ENCODE results near the gene DLGAP1.

Gene DLGAP1

DNA sequence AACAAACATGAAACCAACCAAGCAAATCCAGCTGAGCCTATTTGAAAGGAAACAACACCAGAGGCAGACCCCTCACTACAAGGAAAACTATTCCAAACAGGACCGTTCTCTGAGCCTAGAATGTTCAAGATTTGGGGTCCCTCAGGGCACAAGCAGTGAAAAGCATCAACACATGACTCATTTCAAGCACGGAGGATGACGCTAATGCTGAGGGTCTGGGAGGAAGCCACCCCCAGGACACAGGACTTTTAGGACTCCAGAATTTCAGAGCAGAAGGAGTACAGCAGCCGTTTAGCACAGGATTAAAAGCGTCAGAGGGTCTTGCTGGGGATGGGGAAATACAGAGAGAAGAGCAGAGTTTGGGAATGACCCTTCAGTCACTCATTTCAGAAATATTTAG, 168.9 kb downstream of the DLGAP1 start:
- H3K27me3 Mint-ChIP-seq, result no peaks in the 10 kb centered on the region
- peaks cover 6% of the 10 kb centered on the region for H3K9me3 Mint-ChIP-seq
- H3K4me3 Mint-ChIP-seq, result no peak overlapping the region
- CTCF ChIA-PET, result no interaction called here
- H3K27ac Mint-ChIP-seq, result no peak overlapping the region
- H3K36me3 Mint-ChIP-seq, result no peaks in the 10 kb centered on the region
- DNase-seq, result no peak
- no peaks in the 10 kb centered on the region for H3K4me1 Mint-ChIP-seq

DNA sequence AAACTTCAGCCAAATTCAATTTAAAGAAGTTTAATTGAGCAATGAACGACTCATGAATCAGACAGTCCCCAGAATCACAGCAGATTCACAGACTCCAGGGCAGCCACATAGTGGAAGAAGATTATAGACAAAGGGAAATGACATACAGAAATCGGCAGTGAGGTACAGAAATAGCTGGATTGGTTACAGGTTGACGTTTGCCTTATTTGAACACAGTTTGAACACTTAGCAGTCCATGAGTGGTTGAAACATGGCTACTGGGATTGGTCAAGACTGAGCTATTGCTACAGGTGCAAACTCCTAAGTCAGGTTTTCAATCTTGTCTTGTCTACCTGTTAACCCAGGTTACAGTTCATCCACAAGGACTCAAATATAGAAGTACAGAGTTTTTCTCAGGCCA, 169.6 kb downstream of the DLGAP1 start:
- CTCF ChIA-PET, result no interaction called here
- no peaks in the 10 kb centered on the region for H3K36me3 Mint-ChIP-seq
- no peak overlapping the region for H3K27ac Mint-ChIP-seq
- H3K9me3 Mint-ChIP-seq, result peaks cover 6% of the 10 kb centered on the region
- H3K4me1 Mint-ChIP-seq, result no peaks in the 10 kb centered on the region
- no peak for DNase-seq
- no peak overlapping the region for H3K4me3 Mint-ChIP-seq
- no peaks in the 10 kb centered on the region for H3K27me3 Mint-ChIP-seq

DNA sequence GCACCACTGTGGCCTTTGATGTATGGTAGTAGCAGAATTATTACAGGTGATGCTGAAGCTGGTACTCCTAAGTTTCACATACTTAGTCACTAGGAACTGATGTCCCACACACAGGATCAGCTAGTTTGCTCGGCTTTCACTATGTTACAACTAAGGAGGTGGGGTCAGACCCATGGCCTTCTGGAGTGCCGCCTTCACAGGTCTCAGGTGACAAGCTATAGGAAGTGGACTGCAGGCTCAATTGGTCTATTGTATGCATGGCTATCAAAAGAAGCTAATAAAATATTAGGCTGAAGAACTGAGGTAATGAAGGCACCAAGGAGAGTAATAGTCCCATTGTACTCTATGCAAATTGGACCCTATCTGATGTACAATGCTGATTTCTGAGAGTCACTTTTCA, 170.6 kb downstream of the DLGAP1 start:
- Mint-ChIP-seq H3K4me1 (no peaks in the 10 kb centered on the region), H3K4me3 (no peak overlapping the region), H3K36me3 (no peaks in the 10 kb centered on the region), H3K9me3 (peaks cover 4% of the 10 kb centered on the region), H3K27me3 (no peaks in the 10 kb centered on the region), H3K27ac (no peak overlapping the region)
- no peak for DNase-seq
- CTCF ChIA-PET, result no interaction called here

DNA sequence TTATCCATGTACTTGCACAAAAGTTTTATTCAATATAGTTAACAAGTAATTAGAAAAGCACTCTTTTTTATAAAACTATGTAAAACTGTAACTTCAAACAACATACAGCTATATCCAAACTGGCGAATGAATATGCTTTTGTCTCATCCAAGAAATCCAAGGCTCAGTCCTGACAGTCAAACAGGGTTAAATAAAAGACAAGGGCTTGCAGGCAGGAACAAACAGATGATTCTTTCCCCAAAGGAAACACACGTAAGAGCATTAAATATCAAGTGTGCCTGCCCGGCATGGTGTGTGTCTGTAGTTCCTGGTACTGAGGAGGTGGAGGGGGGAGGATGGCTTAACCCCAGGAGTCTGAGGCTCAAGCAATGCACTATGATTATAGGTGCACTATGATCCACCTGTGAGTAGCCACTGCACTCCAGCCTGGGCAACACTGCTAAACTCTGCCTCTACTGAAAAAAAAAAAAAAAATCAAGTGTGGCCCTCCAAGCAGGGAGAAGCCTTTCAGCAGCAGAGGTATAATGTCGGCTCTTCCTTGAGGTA, 171.3 kb downstream of the DLGAP1 start:
- CTCF ChIA-PET, result no interaction called here
- H3K9me3 Mint-ChIP-seq, result peaks cover 3% of the 10 kb centered on the region
- H3K36me3 Mint-ChIP-seq, result no peaks in the 10 kb centered on the region
- no peaks in the 10 kb centered on the region for H3K4me1 Mint-ChIP-seq
- no peak overlapping the region for H3K4me3 Mint-ChIP-seq
- no peak overlapping the region for H3K27ac Mint-ChIP-seq
- no peak for DNase-seq
- H3K27me3 Mint-ChIP-seq, result no peaks in the 10 kb centered on the region

DNA sequence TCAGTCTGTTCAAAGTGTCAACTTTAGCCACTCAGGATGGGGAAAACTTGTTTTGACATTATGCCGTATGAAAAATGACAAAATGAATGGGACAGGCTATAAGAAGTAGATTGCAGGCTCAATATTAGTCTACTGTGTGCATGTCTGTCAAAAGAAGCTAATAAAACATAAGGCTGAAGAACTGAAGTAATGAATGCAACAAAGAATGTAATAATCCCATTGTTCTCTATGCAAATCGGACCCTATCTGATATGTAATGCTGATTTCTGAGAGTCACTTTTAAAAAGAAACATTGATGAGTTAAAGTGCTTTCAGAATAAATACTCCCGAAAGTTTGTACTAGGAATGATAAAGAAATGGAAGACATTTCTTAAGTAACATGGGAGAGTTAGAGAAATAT, 172.2 kb downstream of the DLGAP1 start:
- Mint-ChIP-seq H3K4me3 (no peak overlapping the region), H3K27ac (no peak overlapping the region), H3K27me3 (no peaks in the 10 kb centered on the region), H3K4me1 (no peaks in the 10 kb centered on the region), H3K9me3 (peaks cover 3% of the 10 kb centered on the region), H3K36me3 (no peaks in the 10 kb centered on the region)
- CTCF ChIA-PET, result no interaction called here
- DNase-seq, result no peak

DNA sequence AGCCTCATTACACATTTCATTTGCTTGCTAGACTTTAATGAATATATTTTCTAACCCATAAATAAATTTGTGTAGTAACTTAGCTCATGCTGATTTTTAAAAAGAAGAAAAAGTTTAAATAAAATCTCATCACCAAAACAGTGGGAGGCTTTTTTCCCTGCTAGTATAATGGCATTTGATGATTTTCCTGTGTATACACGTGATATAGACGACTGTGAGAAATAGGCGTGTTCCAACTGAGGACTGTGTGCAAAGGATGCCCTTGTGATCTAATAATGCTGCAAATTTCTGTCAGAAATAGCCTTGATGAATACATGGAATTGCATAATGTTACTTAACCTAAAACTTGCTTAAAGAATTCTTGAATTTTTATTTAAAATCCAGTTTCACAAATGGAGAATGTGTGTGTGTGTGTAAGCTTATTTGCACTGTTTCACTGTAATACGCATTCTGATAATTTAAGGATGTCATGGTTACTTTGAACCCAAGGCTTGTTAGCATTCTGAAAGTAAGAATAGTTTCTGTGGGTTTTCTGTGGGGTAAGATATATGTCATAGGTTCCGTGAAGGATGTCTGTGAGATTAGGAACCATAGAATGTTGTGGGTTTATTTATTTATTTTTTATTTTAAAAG, 178.0 kb downstream of the DLGAP1 start:
- Mint-ChIP-seq H3K27ac (no peak overlapping the region), H3K4me1 (no peaks in the 10 kb centered on the region), H3K4me3 (no peak overlapping the region), H3K27me3 (no peaks in the 10 kb centered on the region), H3K36me3 (no peaks in the 10 kb centered on the region), H3K9me3 (peaks cover 3% of the 10 kb centered on the region)
- CTCF ChIA-PET, result no interaction called here
- DNase-seq, result no peak

DNA sequence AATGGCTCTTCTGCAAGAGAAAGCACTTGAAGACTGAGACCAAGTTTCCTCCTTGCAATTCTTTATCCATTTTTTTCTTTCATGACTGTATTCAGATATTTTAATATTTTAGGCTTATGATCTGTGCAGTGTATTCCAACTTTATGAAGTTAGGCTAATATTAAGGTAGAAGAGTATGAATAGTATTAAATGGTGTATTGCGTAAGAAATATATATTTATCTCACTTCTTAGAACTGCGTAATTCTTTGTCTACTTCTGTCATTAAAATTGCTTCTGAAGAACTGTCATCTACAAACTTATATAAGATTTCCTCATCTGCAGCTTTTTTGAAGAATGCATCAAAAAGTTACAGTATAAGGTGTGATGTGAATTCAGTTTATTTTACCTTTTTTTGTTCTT, 183.2 kb downstream of the DLGAP1 start:
- H3K27me3 Mint-ChIP-seq, result no peaks in the 10 kb centered on the region

DNA sequence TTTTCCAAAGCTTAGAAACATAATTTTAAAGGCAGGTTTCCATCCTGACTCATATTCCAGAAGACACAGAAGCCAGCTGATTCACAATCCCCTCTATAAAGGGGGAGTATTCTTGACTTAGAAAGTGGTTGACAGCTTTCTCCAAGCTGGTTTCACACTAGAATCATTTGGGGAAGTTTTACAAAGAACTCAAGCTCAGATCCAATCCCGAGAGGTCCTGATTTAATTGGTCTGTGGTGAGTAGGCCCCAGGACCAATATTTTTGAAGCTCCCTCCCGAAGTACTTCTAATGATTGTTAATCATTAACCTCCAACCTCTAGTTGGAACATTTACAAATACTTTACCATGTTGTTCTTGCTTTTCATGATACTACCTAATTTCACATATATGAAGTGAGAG, 184.1 kb downstream of the DLGAP1 start:
- CTCF ChIA-PET, result interaction anchor here (0.6 kb wide), 1 partner anchor 1750 kb away, joined by 3 read pairs; no protein-coding TSS in a partner anchor
- Mint-ChIP-seq H3K36me3 (no peaks in the 10 kb centered on the region), H3K4me3 (no peak overlapping the region), H3K4me1 (no peaks in the 10 kb centered on the region), H3K9me3 (peaks cover 3% of the 10 kb centered on the region), H3K27ac (no peak overlapping the region), H3K27me3 (no peaks in the 10 kb centered on the region)
- no peak for DNase-seq

More for the DNA sequence above, 183.2 kb downstream of the DLGAP1 start:
- Mint-ChIP-seq H3K9me3 (peaks cover 3% of the 10 kb centered on the region), H3K36me3 (no peaks in the 10 kb centered on the region), H3K4me1 (no peaks in the 10 kb centered on the region), H3K4me3 (no peak overlapping the region), H3K27ac (no peak overlapping the region)
- DNase-seq, result no peak
- CTCF ChIA-PET, result no interaction called here

DNA sequence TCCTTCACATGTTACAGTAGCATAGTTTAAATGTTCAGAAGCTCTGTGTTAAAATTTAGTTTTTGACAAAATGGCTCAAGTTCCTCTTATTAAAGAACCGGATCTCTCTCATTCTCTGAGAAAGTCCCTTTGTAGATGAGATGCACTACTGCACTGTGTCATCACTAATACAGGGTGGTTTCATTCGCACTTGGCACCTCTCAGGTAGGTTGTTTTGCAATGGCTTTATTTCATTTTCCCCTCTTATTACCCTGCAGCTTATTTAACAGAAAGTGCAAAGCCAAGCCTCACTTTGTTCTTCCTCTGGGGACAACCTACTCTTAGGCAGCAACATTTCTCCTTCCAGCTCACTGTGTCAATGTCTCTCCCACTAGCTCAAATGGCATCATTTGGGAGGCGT, 185.1 kb downstream of the DLGAP1 start:
- no peaks in the 10 kb centered on the region for H3K36me3 Mint-ChIP-seq
- DNase-seq, result no peak
- no peak overlapping the region for H3K4me3 Mint-ChIP-seq
- no peaks in the 10 kb centered on the region for H3K27me3 Mint-ChIP-seq
- no peak overlapping the region for H3K27ac Mint-ChIP-seq
- peaks cover 3% of the 10 kb centered on the region for H3K9me3 Mint-ChIP-seq
- no peaks in the 10 kb centered on the region for H3K4me1 Mint-ChIP-seq
- CTCF ChIA-PET, result interaction anchor here (0.7 kb wide), 1 partner anchor 164 kb away, joined by 5 read pairs; no protein-coding TSS in a partner anchor

DNA sequence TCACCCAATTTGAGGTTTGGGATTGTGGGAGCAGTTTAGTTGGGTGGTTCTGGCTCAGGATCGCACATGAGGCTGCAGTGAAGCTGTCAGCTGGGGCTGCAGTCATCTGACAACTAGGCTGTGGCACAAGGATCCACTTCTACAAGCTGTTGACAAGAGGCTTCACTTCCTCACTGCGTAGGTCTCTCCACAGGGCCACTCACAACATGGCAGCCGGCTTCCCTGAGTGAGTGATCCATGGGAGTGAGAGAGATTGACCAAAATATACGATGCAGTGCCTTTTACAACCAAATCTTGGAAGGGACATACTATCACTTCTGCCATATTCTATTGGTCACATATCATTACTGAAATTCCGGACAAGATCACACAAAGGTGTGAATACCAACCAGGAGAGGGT, 187.5 kb downstream of the DLGAP1 start:
- no peak for DNase-seq
- no peak overlapping the region for H3K4me3 Mint-ChIP-seq
- no peaks in the 10 kb centered on the region for H3K27me3 Mint-ChIP-seq
- H3K9me3 Mint-ChIP-seq, result no peaks in the 10 kb centered on the region
- H3K27ac Mint-ChIP-seq, result no peak overlapping the region
- no peaks in the 10 kb centered on the region for H3K36me3 Mint-ChIP-seq
- CTCF ChIA-PET, result no interaction called here
- H3K4me1 Mint-ChIP-seq, result no peaks in the 10 kb centered on the region

DNA sequence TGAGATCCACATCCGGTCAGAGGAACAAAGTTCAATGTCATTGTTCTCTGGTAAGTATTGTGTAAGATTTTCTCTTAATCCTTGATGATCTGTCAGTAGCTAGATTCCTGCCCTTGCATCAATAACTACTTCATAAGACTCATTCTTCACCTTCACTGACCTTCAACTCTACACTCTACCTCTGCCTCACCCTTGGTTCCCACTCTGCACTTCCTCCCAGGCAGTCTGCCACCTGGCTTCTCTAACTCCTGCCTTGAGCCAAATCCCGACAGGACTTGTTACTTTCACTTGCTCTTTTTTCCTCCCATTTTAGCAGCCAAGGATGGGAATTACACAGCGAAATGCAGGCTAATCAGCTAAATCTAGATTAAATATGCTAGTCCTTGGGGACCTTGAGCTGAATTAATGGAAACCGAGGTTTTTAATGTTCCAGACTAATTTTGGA, 190.7 kb downstream of the DLGAP1 start:
- Mint-ChIP-seq H3K4me3 (no peak overlapping the region), H3K27me3 (no peaks in the 10 kb centered on the region), H3K27ac (no peak overlapping the region), H3K4me1 (no peaks in the 10 kb centered on the region), H3K9me3 (no peaks in the 10 kb centered on the region), H3K36me3 (no peaks in the 10 kb centered on the region)
- no peak for DNase-seq
- CTCF ChIA-PET, result no interaction called here

DNA sequence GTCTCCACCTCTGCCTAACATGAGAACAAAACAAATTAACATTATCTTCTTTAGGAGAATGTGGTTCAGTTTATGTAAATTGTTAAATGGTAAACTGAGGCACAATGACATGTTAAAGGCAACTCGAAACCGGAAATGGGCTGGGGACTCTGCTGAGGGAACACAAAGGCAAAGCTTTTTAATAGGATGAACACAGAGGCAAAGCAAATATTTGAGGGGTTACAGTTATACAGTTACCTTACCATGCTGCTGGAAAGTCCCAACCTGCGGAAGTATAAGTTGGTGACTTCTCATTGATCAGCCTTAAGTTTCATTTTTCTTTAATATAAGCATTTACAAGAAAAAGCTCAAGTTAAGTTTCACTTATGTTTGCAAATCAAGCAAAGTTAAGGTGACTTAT, 195.0 kb downstream of the DLGAP1 start:
- CTCF ChIA-PET, result no interaction called here
- H3K27ac Mint-ChIP-seq, result no peak overlapping the region
- no peak overlapping the region for H3K4me3 Mint-ChIP-seq
- no peaks in the 10 kb centered on the region for H3K36me3 Mint-ChIP-seq
- no peak for DNase-seq
- H3K27me3 Mint-ChIP-seq, result no peaks in the 10 kb centered on the region
- H3K9me3 Mint-ChIP-seq, result no peaks in the 10 kb centered on the region
- H3K4me1 Mint-ChIP-seq, result no peaks in the 10 kb centered on the region

DNA sequence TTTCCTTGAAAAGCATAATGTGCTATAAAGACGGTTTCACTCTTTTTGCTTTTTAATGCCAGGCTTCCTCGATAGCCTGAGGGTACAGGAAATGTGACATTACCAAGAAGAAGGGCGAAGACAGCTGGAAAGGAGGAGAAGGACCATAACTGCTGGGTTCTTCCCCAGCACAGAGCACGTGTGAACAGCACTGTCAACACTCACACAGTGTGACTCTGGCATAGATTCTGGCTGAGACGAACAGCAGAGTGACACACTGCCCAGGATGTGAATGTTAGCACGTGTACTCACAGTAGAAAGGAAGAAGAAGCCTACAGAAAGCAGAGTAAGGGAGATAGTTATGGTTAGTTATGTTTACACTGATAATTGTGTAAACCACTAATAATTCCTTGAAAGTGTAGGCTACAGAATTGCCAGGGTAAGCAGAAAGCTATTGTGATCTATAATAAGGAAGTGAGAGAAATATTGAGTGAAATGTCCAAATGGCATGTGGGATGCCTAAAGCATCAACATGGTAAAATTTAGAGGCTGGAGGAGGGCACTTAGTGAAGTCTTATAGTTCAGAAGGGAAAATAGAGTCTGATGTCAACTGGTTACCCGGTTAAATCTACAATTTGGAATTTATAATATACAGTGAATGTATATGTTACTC, 198.2 kb downstream of the DLGAP1 start:
- Mint-ChIP-seq H3K27me3 (no peaks in the 10 kb centered on the region), H3K36me3 (no peaks in the 10 kb centered on the region), H3K9me3 (peaks cover 1% of the 10 kb centered on the region), H3K4me3 (no peak overlapping the region), H3K4me1 (no peaks in the 10 kb centered on the region), H3K27ac (no peak overlapping the region)
- no peak for DNase-seq
- CTCF ChIA-PET, result no interaction called here

DNA sequence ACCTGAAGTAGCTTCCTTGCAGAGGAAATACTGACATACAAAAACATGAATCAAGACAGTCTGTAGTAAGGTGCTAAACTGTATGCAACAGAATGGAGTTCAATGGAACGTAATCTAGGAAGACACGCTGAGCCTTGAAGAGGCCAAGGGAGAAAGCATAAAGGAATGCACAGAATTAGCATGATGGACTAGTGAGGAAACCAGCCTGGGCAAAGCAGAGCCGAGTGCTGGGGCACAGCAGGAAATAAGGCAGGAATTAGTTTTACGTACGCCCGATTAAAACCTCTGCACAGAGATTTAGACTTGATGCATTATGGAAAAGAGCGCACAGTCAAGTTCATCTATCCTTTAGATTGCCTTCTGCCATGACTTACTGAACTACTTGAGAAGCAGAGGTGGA, 200.3 kb downstream of the DLGAP1 start:
- Mint-ChIP-seq H3K4me1 (no peaks in the 10 kb centered on the region), H3K27ac (no peak overlapping the region), H3K36me3 (no peaks in the 10 kb centered on the region), H3K27me3 (no peaks in the 10 kb centered on the region), H3K4me3 (no peak overlapping the region), H3K9me3 (peaks cover 1% of the 10 kb centered on the region)
- no peak for DNase-seq
- CTCF ChIA-PET, result no interaction called here

DNA sequence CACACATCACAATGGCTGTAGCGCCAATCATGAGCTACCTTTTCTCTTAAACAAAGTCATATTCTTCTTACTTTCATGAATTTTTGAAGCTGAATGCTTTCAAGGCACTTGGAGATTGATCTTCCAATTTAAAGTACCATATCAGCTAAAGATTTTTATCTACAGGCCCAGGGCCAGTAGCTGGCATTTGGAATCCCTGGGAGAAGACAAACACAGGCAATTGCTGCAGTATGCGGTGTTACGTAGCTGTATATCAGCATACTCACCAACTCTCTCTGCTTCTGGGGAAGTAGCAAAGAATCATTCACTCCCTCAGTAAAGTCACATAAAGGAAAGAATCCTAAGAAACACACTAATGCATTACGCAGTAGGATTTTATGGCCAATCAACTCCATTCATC, 202.3 kb downstream of the DLGAP1 start:
- Mint-ChIP-seq H3K27ac (no peak overlapping the region), H3K36me3 (no peaks in the 10 kb centered on the region), H3K4me1 (no peaks in the 10 kb centered on the region), H3K27me3 (no peaks in the 10 kb centered on the region), H3K4me3 (no peak overlapping the region), H3K9me3 (peaks cover 1% of the 10 kb centered on the region)
- DNase-seq, result no peak
- CTCF ChIA-PET, result no interaction called here
